ENCODE results near the gene SLC7A6. TPM values are rescaled to one million over a fixed set of nuclear protein-coding genes. Genes with fewer than 3 reads are reported as not detected.

The SLC7A6 gene
- total and polyA plus RNA-seq, 2 of the 13 experiments (the other 11 are each of a cell fraction or from before 2014, with no cell fraction given): 35.8 to 70.8 TPM

- ChIA-PET POLR2A (no interaction called here), CTCF (ENCODE audit: low intra/inter-chr PET ratio, low total read pairs) (no interaction called here)
- TF ChIP-seq THYN1 (CRISPR knock-in tag; IDR thresholded peaks at IDR 0.05; ENCODE audit: borderline replicate concordance, low read depth) (no peak), NR0B2 (CRISPR knock-in tag; IDR thresholded peaks at IDR 0.05) (no peak), ZBTB8A (CRISPR knock-in tag; IDR thresholded peaks at IDR 0.05; ENCODE audit: borderline replicate concordance, low read depth) (no peak), ZNF710 (CRISPR knock-in tag; IDR thresholded peaks at IDR 0.05; ENCODE audit: borderline replicate concordance) (no peak), TMF1 (CRISPR knock-in tag; IDR thresholded peaks at IDR 0.05; ENCODE audit: low read depth) (no peak), GLMP (CRISPR knock-in tag; IDR thresholded peaks at IDR 0.05; ENCODE audit: borderline replicate concordance) (no peak), ZNF672 (CRISPR knock-in tag; IDR thresholded peaks at IDR 0.05) (no peak), ZBTB7A (CRISPR knock-in tag; IDR thresholded peaks at IDR 0.05) (no peak), DPF2 (CRISPR knock-in tag; IDR thresholded peaks at IDR 0.05; ENCODE audit: borderline replicate concordance, low read depth) (no peak), SSRP1 (CRISPR knock-in tag; IDR thresholded peaks at IDR 0.05) (no peak), FOXA3 (CRISPR knock-in tag; IDR thresholded peaks at IDR 0.05) (no peak), MLX (CRISPR knock-in tag; IDR thresholded peaks at IDR 0.05) (no peak), RORA (CRISPR knock-in tag; IDR thresholded peaks at IDR 0.05) (no peak), ERF (CRISPR knock-in tag; IDR thresholded peaks at IDR 0.05) (no peak), ELF4 (CRISPR knock-in tag; IDR thresholded peaks at IDR 0.05; ENCODE audit: borderline replicate concordance) (no peak), ZNF800 (CRISPR knock-in tag; IDR thresholded peaks at IDR 0.05) (no peak), NFATC3 (CRISPR knock-in tag; IDR thresholded peaks at IDR 0.05) (no peak), MED1 (CRISPR knock-in tag; IDR thresholded peaks at IDR 0.05) (no peak), RFX1 (IDR thresholded peaks at IDR 0.05) (no peak), SCMH1 (CRISPR knock-in tag; IDR thresholded peaks at IDR 0.05; ENCODE audit: borderline replicate concordance) (no peak)
- no TSS peak for BruUV-seq (replicated peaks)
- Histone ChIP-seq H3K9me3 (ENCODE audit: low read length) (no peaks in the 10 kb centered on the region), H3K4me2 (ENCODE audit: low read depth, low read length) (no peak overlapping the region), H3K4me3 (replicated peaks in 1 of 3; ENCODE audit: insufficient read depth in 1 of 3, low read depth in 2 of 3, low read length in 3 of 3) (no peak overlapping the region), H3K9ac (ENCODE audit: insufficient read depth, low read depth, low read length) (no peak overlapping the region), H3K79me2 (ENCODE audit: insufficient read depth, low read length) (no peaks in the 10 kb centered on the region), H3K27ac (ENCODE audit: extremely low read length, insufficient read depth, low read length) (no peak overlapping the region), H2AFZ (ENCODE audit: low read length) (no peak overlapping the region), H3K36me3 (replicated peaks in 1 of 2; ENCODE audit: control insufficient read depth in 1 of 2, insufficient read depth in 2 of 2, low read length in 2 of 2) (peaks cover 44 to 92% of the 10 kb centered on the region in 2 experiments), H3K27me3 (ENCODE audit: control insufficient read depth in 1 of 2, insufficient read depth in 2 of 2, low read length in 2 of 2) (no peaks in the 10 kb centered on the region), H3K4me1 (ENCODE audit: insufficient read depth, low read length) (no peaks in the 10 kb centered on the region), H4K20me1 (ENCODE audit: insufficient read depth, low read length) (no peaks in the 10 kb centered on the region)
- intact Hi-C loops (cut with micrococcal nuclease; ENCODE audit: unreplicated experiment) (no loop called here), in situ Hi-C loops (cut with HindIII; ENCODE audit: extremely low pct_ligation_motif_present, low pct_unique_long_range_greater_than_20kb) (no loop called here)
- 95% methylated on average over 11 of the region's 11 CpGs for WGBS (ENCODE audit: low lambda C conversion rate)
- FAIRE-seq (no peak), DNase-seq (ENCODE audit: low spot score) (no peak), ATAC-seq (no peak)
Observed at GRCh38 chr16:68345351-68345810, 81.1 kb downstream of the SLC7A6 start.
